Measurements from ENCODE around the gene TRABD2B. TPM values are rescaled to one million over a fixed set of nuclear protein-coding genes. Genes with fewer than 3 reads are reported as not detected.

TRABD2B gene
- total RNA-seq, 2 experiments from 2014 or later = not detected

DNA sequence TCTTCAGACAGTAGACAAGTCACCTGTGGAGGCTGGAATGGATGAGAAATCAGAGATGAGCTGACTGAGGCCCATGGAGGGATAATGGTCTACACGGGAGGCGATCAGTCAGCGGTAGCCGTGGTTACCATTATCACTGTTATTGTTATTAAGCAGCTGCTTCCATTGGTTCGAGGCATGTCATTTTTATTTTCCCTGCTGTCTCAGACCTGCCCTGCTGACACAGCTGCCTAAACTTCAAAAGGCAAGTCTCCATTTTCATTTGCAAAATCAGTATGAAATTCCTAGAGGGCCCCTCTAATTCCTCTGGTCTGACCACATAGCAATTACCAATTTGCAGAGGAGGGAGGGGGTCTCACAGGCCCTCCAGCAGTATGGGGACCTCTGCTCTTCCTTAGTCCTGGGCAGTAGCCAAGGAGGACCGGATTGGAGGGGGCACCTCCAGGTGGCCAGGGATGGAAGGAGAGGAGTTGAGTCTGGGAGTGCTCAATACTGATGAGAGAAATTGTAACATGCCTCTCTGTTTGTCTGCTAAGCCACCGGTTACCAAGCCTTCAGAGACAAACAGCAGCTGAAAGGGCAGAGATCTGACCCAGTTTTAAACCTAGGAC lies 184.2 kb downstream of the TRABD2B start:
- Mint-ChIP-seq H3K4me1 (peaks cover 2% of the 10 kb centered on the region), H3K36me3 (no peaks in the 10 kb centered on the region), H3K9me3 (no peaks in the 10 kb centered on the region)

DNA sequence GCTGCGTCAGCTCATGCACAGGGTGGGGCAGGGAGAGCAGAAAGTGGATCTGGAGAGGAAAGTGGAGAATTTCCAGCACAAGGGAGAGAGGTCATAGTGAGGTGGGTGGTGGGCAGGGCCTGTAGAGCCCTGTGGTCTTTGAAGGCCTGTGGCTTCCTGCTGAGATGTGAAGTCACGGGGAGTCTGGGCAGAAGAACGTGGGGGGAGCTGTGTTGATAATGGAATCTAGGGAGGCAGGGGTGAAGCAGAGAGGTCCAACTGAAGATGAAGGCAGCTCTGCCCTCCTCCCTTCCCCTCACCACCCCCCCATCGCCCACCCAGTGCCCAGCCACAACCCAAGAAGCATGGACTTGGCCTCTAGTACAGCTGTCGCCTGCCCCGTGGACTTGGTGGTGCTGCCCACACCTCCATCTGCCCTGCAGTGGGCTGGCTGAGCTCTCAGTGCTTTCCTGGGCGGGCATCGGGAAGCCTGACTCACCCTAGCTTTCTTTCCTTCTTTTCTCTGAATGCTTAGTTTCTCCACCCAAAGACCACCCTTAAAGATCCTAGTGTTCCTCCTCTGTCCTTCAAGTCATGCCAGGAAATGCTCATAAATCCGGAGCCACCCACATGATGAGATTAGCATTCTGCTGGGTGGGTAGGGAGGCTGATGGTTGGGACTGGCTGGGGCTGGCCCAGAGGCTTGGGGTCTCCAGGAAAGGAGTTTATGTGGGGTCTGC lies 186.1 kb downstream of the TRABD2B start:
- DNase-seq = no peak
- peaks cover 2% of the 10 kb centered on the region for H3K4me1 Mint-ChIP-seq
- H3K4me3 Mint-ChIP-seq = no peak overlapping the region
- peaks cover 5% of the 10 kb centered on the region for H3K27me3 Mint-ChIP-seq
- no peaks in the 10 kb centered on the region for H3K36me3 Mint-ChIP-seq
- H3K27ac Mint-ChIP-seq = no peak overlapping the region
- no peaks in the 10 kb centered on the region for H3K9me3 Mint-ChIP-seq

More for the DNA sequence above, 184.2 kb downstream of the TRABD2B start:
- Mint-ChIP-seq H3K27me3 (peaks cover 10% of the 10 kb centered on the region), H3K4me3 (no peak overlapping the region), H3K27ac (no peak overlapping the region)
- DNase-seq = no peak

DNA sequence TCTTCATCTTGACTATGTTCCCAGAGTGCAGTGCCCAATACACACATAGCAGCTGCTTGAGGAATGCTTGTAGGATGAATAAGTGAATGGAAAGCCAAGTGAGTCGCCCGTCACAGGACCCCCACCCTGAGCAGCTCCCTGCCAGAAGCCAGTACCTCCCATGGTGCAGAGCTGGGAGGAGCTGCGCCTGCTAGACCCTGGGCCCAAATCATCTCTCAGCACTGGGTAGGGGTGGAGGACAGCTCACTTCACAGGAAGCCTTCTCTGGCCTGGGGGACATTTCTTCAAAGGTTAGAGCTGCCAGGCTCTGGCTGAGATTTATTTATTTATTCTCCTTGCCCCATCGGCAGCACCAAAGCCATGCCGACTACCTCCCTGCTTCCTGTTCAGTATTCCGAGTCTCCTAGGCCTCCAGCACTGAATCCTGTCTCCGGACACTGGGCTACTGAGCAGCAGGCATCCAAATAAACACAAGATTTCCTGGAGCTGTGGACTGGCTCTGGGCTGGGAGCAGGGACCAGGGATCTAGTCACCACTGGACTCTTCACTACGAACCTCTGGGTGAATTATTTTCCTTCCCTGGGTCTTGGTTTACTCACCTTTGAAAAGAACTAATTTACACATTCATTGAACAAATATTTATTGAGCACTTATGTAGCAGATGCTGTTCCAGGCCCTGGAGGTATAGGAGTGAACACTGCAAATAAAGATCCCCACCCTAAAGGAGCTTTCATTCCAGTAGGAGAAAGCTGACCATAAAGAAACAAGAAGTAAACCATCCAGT lies 187.7 kb downstream of the TRABD2B start:
- DNase-seq = no peak
- H3K4me1 Mint-ChIP-seq = peaks cover 2% of the 10 kb centered on the region
- H3K27ac Mint-ChIP-seq = no peak overlapping the region
- no peak overlapping the region for H3K4me3 Mint-ChIP-seq
- H3K36me3 Mint-ChIP-seq = no peaks in the 10 kb centered on the region
- peaks cover 5% of the 10 kb centered on the region for H3K27me3 Mint-ChIP-seq
- no peaks in the 10 kb centered on the region for H3K9me3 Mint-ChIP-seq

DNA sequence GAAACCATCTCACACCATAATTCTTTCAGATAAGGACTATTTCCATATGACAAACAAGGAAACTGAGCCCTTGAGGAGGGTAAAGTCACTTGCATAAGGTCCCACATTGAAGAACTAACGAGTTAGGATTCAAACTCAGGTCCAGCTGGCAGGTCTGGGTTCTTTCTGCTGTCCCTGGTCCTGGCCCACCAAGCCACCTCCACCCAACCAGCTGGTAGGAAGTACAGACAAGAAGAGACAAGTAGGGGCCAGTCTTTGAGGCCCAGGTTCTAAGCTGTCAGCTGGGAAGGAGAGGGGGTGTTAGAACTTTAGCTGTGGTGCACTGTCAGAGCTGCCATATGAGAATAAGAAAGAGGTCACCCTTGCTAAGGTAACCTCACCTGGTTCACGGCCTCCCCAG lies 188.6 kb downstream of the TRABD2B start:
- Mint-ChIP-seq H3K27me3 (peaks cover 5% of the 10 kb centered on the region), H3K4me1 (peaks cover 2% of the 10 kb centered on the region), H3K9me3 (no peaks in the 10 kb centered on the region), H3K36me3 (no peaks in the 10 kb centered on the region), H3K4me3 (no peak overlapping the region), H3K27ac (no peak overlapping the region)
- no peak for DNase-seq

DNA sequence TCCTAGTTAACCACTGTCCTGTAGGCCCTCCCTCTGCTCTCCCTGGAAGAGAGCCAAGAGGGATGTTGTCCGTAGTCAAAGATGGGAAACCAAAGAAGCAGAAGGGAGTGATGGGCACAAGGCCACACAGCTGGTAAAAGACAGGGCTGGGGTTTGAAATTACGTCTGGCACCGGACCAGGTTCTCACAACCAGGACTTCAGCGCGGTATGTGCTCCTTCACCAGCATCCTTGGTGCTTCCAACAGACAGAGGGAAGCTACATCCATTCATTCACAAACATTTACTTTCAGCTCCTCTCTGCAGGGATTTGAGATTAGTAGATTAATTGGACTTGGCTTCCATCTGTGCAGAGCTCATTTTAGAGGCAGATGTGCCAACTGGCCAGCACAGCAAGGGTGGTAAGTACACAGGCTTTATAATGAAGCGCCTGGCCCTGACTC lies 191.2 kb downstream of the TRABD2B start:
- no peak overlapping the region for H3K27ac Mint-ChIP-seq
- H3K4me1 Mint-ChIP-seq = no peaks in the 10 kb centered on the region
- no peaks in the 10 kb centered on the region for H3K36me3 Mint-ChIP-seq
- H3K27me3 Mint-ChIP-seq = no peaks in the 10 kb centered on the region
- no peaks in the 10 kb centered on the region for H3K9me3 Mint-ChIP-seq
- DNase-seq = no peak
- no peak overlapping the region for H3K4me3 Mint-ChIP-seq

DNA sequence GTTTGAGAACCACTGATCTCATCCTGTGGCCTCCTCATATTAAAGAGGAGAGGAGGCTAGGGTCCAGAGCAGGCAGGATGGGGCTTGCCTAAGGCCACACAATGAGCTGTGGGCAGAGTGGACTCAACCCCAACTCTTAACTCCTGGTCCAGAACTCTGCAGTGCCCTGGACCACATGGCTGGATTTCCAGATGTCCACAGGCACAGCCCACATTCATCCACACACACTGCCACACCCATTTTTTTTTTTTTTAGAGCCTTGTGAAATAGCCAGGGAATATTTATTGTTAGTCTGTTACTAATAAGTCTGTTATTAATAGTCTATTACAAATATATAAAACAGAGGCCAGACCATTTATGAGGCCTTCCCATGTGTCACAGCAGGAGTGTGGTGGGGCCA lies 192.2 kb downstream of the TRABD2B start:
- Mint-ChIP-seq H3K4me3 (no peak overlapping the region), H3K36me3 (no peaks in the 10 kb centered on the region), H3K27me3 (no peaks in the 10 kb centered on the region), H3K9me3 (no peaks in the 10 kb centered on the region), H3K4me1 (no peaks in the 10 kb centered on the region), H3K27ac (no peak overlapping the region)
- DNase-seq = no peak

DNA sequence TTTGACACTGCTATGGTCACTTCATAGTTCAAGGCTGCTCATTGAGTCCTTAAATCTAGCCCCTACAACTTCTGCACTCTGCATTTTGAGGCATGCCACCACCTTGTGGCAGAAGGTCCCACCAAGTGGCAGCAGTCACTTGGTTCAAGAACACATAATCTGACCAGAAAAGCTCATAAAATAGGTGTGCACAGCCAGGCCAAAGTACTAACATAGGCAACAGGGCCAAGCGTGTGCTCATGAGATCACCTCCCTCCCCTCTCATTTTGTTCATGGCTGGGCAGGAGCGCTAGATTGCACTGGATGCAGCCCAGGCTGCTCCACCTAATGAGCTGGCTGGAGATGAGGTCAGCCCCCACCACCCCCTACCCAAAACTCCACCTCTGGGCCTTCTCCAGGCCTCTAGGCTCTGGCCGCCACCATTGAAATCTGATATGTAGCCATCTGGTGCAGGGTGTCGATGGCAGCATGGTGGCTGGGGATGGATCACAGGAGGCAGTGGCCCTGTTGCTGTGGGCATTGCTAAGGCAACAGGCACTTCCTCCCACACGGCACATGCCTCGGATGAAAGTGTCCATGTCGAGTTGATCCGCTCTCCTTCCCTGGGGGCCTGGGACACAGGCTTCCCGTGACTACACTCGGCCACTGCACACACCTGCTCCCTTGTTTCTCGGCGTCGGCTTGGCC lies 193.2 kb downstream of the TRABD2B start:
- no peaks in the 10 kb centered on the region for H3K36me3 Mint-ChIP-seq
- no peaks in the 10 kb centered on the region for H3K9me3 Mint-ChIP-seq
- no peaks in the 10 kb centered on the region for H3K4me1 Mint-ChIP-seq
- H3K27ac Mint-ChIP-seq = no peak overlapping the region
- H3K4me3 Mint-ChIP-seq = no peak overlapping the region
- no peaks in the 10 kb centered on the region for H3K27me3 Mint-ChIP-seq
- no peak for DNase-seq

DNA sequence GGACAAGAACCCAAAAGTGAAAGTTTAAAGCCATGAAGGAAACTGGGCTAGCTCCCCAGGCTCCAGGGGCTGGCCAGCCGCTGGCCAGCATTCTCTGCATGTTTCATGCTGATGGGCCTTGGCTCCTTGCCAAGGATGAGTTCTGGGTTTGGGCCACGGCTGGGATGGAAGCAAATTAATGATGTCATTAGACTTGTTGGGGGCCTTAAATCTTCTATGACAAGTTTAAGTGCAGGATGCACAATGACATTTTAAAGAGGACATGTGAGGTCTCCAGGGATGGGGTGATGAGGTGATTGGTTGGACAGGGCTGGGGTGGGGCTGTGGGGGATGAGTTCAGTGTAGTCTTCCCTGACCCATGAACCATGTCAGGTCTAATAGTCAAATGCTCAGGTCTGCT lies 199.6 kb downstream of the TRABD2B start:
- Mint-ChIP-seq H3K9me3 (no peaks in the 10 kb centered on the region), H3K27me3 (no peaks in the 10 kb centered on the region), H3K4me3 (no peak overlapping the region), H3K36me3 (no peaks in the 10 kb centered on the region), H3K4me1 (no peaks in the 10 kb centered on the region), H3K27ac (no peak overlapping the region)
- DNase-seq = no peak

DNA sequence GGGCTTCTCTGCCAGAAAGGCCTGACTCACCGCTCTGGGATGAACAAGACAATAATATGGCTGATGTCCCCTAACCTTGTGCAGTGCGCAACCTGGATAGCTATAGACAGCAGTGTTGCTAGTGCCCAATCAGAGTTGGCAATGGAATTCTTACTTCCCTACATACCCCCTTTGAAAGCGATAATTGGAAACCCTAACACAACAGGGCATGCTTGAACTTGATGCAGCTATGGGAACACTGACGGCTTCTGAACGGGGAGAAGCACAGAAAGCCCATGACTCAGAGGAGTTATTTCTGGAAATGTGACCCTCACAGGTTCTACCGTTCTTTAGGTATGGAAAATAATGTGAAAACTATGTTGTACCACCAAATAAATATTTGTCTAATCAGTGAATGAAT lies 200.6 kb downstream of the TRABD2B start:
- H3K27me3 Mint-ChIP-seq = no peaks in the 10 kb centered on the region
- H3K9me3 Mint-ChIP-seq = no peaks in the 10 kb centered on the region
- no peak overlapping the region for H3K27ac Mint-ChIP-seq
- H3K36me3 Mint-ChIP-seq = no peaks in the 10 kb centered on the region
- H3K4me3 Mint-ChIP-seq = no peak overlapping the region
- DNase-seq = no peak
- no peaks in the 10 kb centered on the region for H3K4me1 Mint-ChIP-seq

DNA sequence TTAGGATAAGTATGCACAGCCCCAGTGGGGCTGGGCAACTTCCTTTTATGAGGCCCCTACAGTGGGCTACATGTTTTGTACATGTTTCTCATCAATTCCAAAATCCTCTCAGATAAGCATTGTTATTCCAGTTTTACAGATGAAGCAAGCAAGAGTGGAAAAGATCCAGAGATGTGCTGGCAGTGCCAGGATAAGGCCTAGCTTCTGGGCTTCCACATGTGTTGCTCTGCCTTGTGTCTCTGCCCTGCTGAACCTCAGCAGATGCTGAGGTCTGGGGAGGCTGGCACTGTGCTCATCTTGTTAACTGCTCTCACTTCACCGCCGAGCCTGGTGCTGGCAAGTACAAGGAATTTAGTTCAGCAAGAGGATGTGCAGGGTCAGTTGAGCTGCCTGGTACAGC lies 202.1 kb downstream of the TRABD2B start:
- no peaks in the 10 kb centered on the region for H3K9me3 Mint-ChIP-seq
- no peaks in the 10 kb centered on the region for H3K27me3 Mint-ChIP-seq
- no peak overlapping the region for H3K4me3 Mint-ChIP-seq
- H3K4me1 Mint-ChIP-seq = no peaks in the 10 kb centered on the region
- DNase-seq = no peak
- no peaks in the 10 kb centered on the region for H3K36me3 Mint-ChIP-seq
- H3K27ac Mint-ChIP-seq = no peak overlapping the region

DNA sequence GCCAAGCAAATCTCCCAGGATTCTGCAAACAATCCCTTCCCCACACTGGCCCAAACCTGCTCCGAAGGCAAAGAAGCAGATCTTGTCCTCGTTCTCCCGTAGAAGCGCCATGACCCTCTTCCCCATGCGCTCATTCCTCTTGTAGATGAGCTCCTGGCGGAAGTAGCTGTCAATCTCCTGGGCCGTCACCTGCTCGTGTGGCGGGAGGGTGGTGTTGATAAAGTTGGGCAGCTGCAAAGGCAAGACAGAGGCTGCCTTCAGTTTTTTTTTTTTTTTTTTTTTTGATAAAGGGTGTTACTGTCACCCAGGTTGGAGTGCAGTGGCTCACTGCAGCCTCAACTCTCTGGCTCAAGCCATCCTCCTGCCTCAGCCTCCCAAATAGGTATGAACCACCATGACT lies 202.7 kb downstream of the TRABD2B start:
- no peaks in the 10 kb centered on the region for H3K36me3 Mint-ChIP-seq
- H3K9me3 Mint-ChIP-seq = no peaks in the 10 kb centered on the region
- H3K4me3 Mint-ChIP-seq = no peak overlapping the region
- no peaks in the 10 kb centered on the region for H3K27me3 Mint-ChIP-seq
- H3K4me1 Mint-ChIP-seq = no peaks in the 10 kb centered on the region
- no peak for DNase-seq
- H3K27ac Mint-ChIP-seq = no peak overlapping the region

DNA sequence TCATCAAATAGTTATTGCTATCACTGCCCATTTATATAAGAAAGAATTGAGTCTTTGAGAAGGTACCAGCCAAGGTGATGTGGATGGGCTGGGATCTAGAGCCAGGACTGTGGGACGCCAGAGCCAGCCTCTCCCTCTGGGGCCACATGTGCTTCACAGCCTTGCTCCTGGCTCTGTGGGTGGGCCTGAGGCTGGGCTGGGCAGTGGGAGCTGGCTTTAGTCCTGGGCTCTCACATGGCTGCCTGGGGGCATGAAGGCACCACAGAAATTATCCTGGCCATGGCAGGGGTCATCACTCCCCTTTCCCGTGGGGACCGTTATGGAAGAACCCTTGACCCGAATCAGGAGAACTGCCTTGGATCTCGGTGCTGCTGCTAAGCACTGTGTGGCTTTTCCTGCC lies 203.1 kb downstream of the TRABD2B start:
- H3K9me3 Mint-ChIP-seq = no peaks in the 10 kb centered on the region
- no peak for DNase-seq
- H3K27me3 Mint-ChIP-seq = no peaks in the 10 kb centered on the region
- H3K4me3 Mint-ChIP-seq = no peak overlapping the region
- H3K27ac Mint-ChIP-seq = no peak overlapping the region
- H3K36me3 Mint-ChIP-seq = no peaks in the 10 kb centered on the region
- H3K4me1 Mint-ChIP-seq = no peaks in the 10 kb centered on the region

DNA sequence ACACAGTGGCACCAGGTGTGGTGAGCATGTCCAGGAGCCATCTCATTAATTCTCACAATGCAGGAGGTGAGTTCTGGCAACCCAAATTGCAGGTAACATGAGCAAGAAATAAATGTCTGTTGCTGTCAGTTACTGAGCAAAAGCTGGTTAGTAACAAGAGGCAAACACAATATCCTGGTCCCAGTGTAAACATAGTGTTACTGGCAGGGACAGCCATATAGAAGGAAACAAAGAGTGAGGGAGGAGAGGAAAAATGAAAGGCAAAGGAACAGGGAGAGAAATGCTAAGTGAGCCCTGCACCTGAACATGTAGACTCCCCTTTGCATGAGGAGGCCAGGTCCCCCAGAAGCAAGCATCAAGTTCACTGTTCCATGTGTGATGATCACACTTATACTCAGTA lies 203.6 kb downstream of the TRABD2B start:
- DNase-seq = no peak
- Mint-ChIP-seq H3K4me1 (no peaks in the 10 kb centered on the region), H3K27me3 (no peaks in the 10 kb centered on the region), H3K36me3 (no peaks in the 10 kb centered on the region), H3K4me3 (no peak overlapping the region), H3K27ac (no peak overlapping the region), H3K9me3 (no peaks in the 10 kb centered on the region)

DNA sequence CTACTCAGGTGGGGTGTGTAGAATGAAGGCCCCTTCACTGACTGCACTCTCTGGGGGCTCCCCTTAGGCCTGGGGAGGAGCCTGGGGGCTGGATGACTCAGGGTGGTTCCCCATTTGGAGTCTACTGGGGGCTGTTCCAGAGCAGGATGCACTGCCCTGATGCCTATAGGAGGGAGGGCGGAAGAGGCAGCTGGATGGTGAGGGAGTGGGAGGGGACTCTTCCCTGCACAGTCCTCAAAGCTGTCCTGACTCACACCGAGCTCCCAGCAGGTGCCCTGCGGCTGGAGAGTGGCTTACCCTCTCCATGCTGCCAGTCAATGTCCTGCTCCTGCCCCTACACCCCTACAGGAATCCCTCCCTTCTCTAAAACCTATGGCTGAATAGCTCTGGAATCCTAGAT lies 204.4 kb downstream of the TRABD2B start:
- no peak overlapping the region for H3K27ac Mint-ChIP-seq
- DNase-seq = no peak
- H3K27me3 Mint-ChIP-seq = no peaks in the 10 kb centered on the region
- no peaks in the 10 kb centered on the region for H3K9me3 Mint-ChIP-seq
- no peaks in the 10 kb centered on the region for H3K36me3 Mint-ChIP-seq
- no peak overlapping the region for H3K4me3 Mint-ChIP-seq
- H3K4me1 Mint-ChIP-seq = no peaks in the 10 kb centered on the region

All from activated naive CD8-positive, alpha-beta T cell treated with anti-CD3 and anti-CD28 coated beads for 36 hours (primary cell).